HepG2 (cell line): ENCODE measurements around the gene ZNF618. TPM values are rescaled to one million over a fixed set of nuclear protein-coding genes. Genes with fewer than 3 reads are reported as not detected.
A peak's percentile ranks its signal among the peaks of the same experiment; 100 is the strongest.

ENCODE experiments used
- ATAC-seq: fragments of 200-7000 bp; cut with Tn5 transposase; 3 replicates; pipeline ENCODE4 v1.9.1; 2020; ENCODE audit warnings: mild to moderate bottlenecking, moderate library complexity
- BruUV-seq: library from RNA; stranded (reverse); fragments of 400-500 nt; replicated peaks from 2 replicates; lab custom pipeline; 2021; lab: Mats Ljungman, UMichigan
- CTCF ChIA-PET: fragments of 300-600 bp; formaldehyde crosslinking; extraction: SDS; loops from one replicate; lab custom pipeline; 2021; ENCODE audit warnings: low total read pairs, inconsistent platforms, low intra/inter-chr PET ratio; lab: Yijun Ruan, JAX
- POLR2A ChIA-PET: fragments of 350-600 bp; sonication (Branson Sonifier 250); formaldehyde crosslinking; loops from one replicate; lab custom pipeline; 2020; ENCODE audit warnings: antibody characterized with exemption, inconsistent platforms; lab: Yijun Ruan, JAX
- DNase-seq: peaks from one replicate; pipeline ENCODE4 v3.0.0-alpha.2; 2015; ENCODE audit warnings: low spot score
- FAIRE-seq: peaks from 3 replicates; lab custom pipeline; 2011; peaks lifted over from hg19 to GRCh38; lab: Jason Lieb, UNC
- H2AFZ ChIP-seq: one replicate; pipeline ENCODE4 v1.6.1; 2011; ENCODE audit warnings: low read length, inconsistent platforms
- H3K27ac ChIP-seq: fragments of 300-600 bp; 3 replicates; pipeline ENCODE4 v1.8.0; 2011; ENCODE audit warnings: mixed run types, mild to moderate bottlenecking, mixed read lengths, low read length, inconsistent platforms; ENCODE audit not compliant: insufficient read depth; ENCODE audit errors: extremely low read length
- H3K27me3 ChIP-seq, 2 experiments: fragments of 200-600 bp in 1 of 2; 2 replicates in 1 of 2; 3 replicates in 1 of 2; pipeline versions ENCODE4 v1.6.0 to v1.8.0; 2011; ENCODE audit warnings: low read length in 2 of 2, mild to moderate bottlenecking in 2 of 2, moderate library complexity in 2 of 2, inconsistent platforms in 1 of 2; ENCODE audit not compliant: insufficient read depth in 2 of 2, control insufficient read depth in 1 of 2
- H3K36me3 ChIP-seq, 2 experiments: fragments of 200-600 bp in 1 of 2; replicated peaks in 1 of 2; 2 replicates in 1 of 2; 3 replicates in 1 of 2; pipeline versions ENCODE4 v1.5.1 to v1.8.0; 2011; ENCODE audit warnings: low read length in 2 of 2, inconsistent platforms in 1 of 2; ENCODE audit not compliant: insufficient read depth in 2 of 2, control insufficient read depth in 1 of 2
- H3K4me1 ChIP-seq: 2 replicates; pipeline ENCODE4 v1.5.1; 2012; ENCODE audit warnings: low read length, inconsistent platforms; ENCODE audit not compliant: insufficient read depth
- H3K4me2 ChIP-seq: 2 replicates; pipeline ENCODE4 v1.6.0; 2011; ENCODE audit warnings: low read depth, low read length, inconsistent platforms
- H3K4me3 ChIP-seq, 3 experiments: fragments of 200-600 bp in 1 of 3; sonication (generic), shearing (Covaris generic) in 1 of 3; replicated peaks in 1 of 3; 2 replicates each; pipeline ENCODE4 v1.5.1; 2011 to 2016; ENCODE audit warnings: low read length in 3 of 3, inconsistent platforms in 2 of 3, low read depth in 2 of 3, mild to moderate bottlenecking in 2 of 3, control low read depth in 1 of 3, mixed read lengths in 1 of 3; ENCODE audit not compliant: insufficient read depth in 1 of 3
- H3K79me2 ChIP-seq: one replicate; pipeline ENCODE4 v1.6.1; 2011; ENCODE audit warnings: low read length, inconsistent platforms; ENCODE audit not compliant: insufficient read depth
- H3K9ac ChIP-seq: 2 replicates; pipeline ENCODE4 v1.6.0; 2011; ENCODE audit warnings: mild to moderate bottlenecking, low read depth, low read length, inconsistent platforms; ENCODE audit not compliant: insufficient read depth
- H3K9me3 ChIP-seq: 2 replicates; pipeline ENCODE4 v1.5.1; 2012; ENCODE audit warnings: mild to moderate bottlenecking, low read length
- H4K20me1 ChIP-seq: 2 replicates; pipeline ENCODE4 v1.6.0; 2011; ENCODE audit warnings: inconsistent platforms, mild to moderate bottlenecking, low read length, moderate library complexity; ENCODE audit not compliant: insufficient read depth
- CTCF ChIP-seq: sonication (generic); formaldehyde crosslinking; IDR thresholded peaks from 2 replicates; pipeline ENCODE4 v1.5.0; 2020; ENCODE audit warnings: mild to moderate bottlenecking, missing genetic modification reagents, moderate library complexity
- LBX2 ChIP-seq: sonication (generic); formaldehyde crosslinking; IDR thresholded peaks from 2 replicates; pipeline ENCODE4 v1.5.0; 2020; ENCODE audit warnings: missing genetic modification reagents, mild to moderate bottlenecking, borderline replicate concordance
- MIER2 ChIP-seq: IDR thresholded peaks from 2 replicates; pipeline ENCODE4 v1.6.1; 2016; ENCODE audit warnings: missing biosample characterization, missing genetic modification reagents
- PHF8 ChIP-seq: sonication (generic); formaldehyde crosslinking; IDR thresholded peaks from 2 replicates; pipeline ENCODE4 v1.5.0; 2020; ENCODE audit warnings: missing genetic modification reagents
- STAG1 ChIP-seq: sonication (generic); formaldehyde crosslinking; IDR thresholded peaks from 2 replicates; pipeline ENCODE4 v1.4.0; 2020; ENCODE audit warnings: missing genetic modification reagents
- ZNF724P ChIP-seq: sonication (generic); formaldehyde crosslinking; IDR thresholded peaks from 2 replicates; pipeline ENCODE4 v1.8.0; 2022; ENCODE audit warnings: missing genetic modification reagents, borderline replicate concordance
- WGBS: methylation state at CpG from one replicate; pipeline ENCODE4 v1.1.6; 2017; ENCODE audit warnings: low lambda C conversion rate; 5-methylcytosine and 5-hydroxymethylcytosine counted together
- in situ Hi-C: cut with HindIII; loops from 2 replicates; pipeline ENCODE4 v1.10.0; 2017; ENCODE audit warnings: low pct_unique_long_range_greater_than_20kb; ENCODE audit not compliant: extremely low pct_ligation_motif_present
- intact Hi-C: fragments of 100-400 bp; cut with micrococcal nuclease; formaldehyde crosslinking; loops from one replicate; pipeline ENCODE4 v1.10.0; 2022; ENCODE audit not compliant: unreplicated experiment
- polyA plus RNA-seq, 8 experiments: library from polyadenylated mRNA; depleted of rRNA in 3 of 8; stranded (reverse) in 7 of 8; unstranded in 1 of 8; fragments of >200 nt; fragmentation: Illumina TruSeq in 4 of 8; extraction: Trizol in 4 of 8; gene quantifications; 2 replicates each; pipeline versions ENCODE4 v1.2.1 to v1.2.3, GENCODE V29; 2011 to 2016; ENCODE audit warnings: low read depth in 4 of 8, missing spikeins in 1 of 8, mixed read lengths in 1 of 8; ENCODE audit not compliant: insufficient read depth in 1 of 8
- total RNA-seq, 5 experiments: library from RNA; depleted of rRNA; stranded (reverse); fragments of >200 nt; fragmentation: Illumina TruSeq; extraction: Trizol; gene quantifications; 2 replicates each; pipeline ENCODE4 v1.2.3, GENCODE V29; 2016; ENCODE audit warnings: low read depth in 1 of 5

Gene ZNF618
- total and polyA plus RNA-seq, 2 of the 13 experiments (the other 11 are each of a cell fraction or from before 2014, with no cell fraction given): 0.07 TPM

DNA sequence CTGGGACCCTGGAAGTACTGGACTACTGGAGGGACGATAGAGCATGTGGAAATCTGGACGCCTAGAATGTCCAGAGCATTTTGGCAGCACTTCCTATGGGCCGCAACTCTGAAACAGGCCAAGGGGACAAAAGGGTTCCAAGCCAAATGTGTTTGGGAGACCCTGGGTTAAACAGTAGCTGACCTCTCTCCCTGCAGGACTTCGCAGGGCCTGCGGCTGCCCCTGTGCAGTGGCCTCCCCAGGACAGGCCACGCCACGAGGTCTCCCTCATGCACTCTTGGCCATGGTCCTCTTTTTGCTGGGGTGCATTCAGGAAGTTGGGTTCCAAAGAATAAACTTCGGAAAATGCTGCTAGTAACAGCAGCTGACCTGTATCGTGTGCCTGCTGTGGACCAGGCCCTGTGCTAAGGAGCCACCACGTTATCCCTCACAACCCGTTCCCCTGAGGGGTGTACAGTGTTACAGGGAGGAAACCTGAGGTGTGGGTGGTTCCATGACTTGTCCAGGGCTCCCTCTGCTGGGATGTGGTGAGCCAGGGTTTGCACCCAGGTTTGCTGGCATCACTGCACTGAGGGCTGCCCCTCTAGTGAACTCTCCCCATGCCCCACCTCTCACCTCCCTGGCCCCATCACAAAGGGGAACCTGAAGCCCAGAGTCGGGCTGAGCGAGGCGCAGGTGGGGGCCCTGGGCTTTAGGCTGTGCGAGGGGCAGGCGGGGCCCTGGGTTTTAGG lies 122.6 kb downstream of the ZNF618 start:
- Histone ChIP-seq H3K36me3 (no peaks in the 10 kb centered on the region), H3K4me2 (no peak overlapping the region), H3K9ac (no peak overlapping the region), H2AFZ (no peak overlapping the region), H3K4me1 (no peaks in the 10 kb centered on the region), H3K27me3 (peaks cover 0 to 20% of the 10 kb centered on the region in 2 experiments; a peak in 1 of 5 replicates), H3K9me3 (no peaks in the 10 kb centered on the region), H4K20me1 (no peaks in the 10 kb centered on the region), H3K27ac (no peak overlapping the region), H3K79me2 (no peaks in the 10 kb centered on the region), H3K4me3 (no peak overlapping the region)
- in situ Hi-C loops (no loop called here), intact Hi-C loops (no loop called here)
- CTCF ChIA-PET: no interaction called here
- no peak for DNase-seq
- ATAC-seq: peak; percentile 80
- POLR2A ChIA-PET: no interaction called here
- TF ChIP-seq LBX2 (CRISPR knock-in tag) (no peak), MIER2 (CRISPR knock-in tag) (no peak), ZNF724P (no peak), CTCF (CRISPR knock-in tag) (peak; percentile 51), STAG1 (CRISPR knock-in tag) (peak; percentile 48), PHF8 (no peak)
- FAIRE-seq: no peak
- BruUV-seq: no TSS peak
- 71% methylated on average over 7 of the region's 16 CpGs for WGBS
